ENCODE measurements around the gene GAS7. TPM values are rescaled to one million over a fixed set of nuclear protein-coding genes. Genes with fewer than 3 reads are reported as not detected.
A peak's percentile ranks its signal among the peaks of the same experiment; 100 is the strongest.

The GAS7 gene
- total RNA-seq, 2 experiments from 2014 or later = 0.27 to 0.44 TPM

- Mint-ChIP-seq H3K4me1 (no peaks in the 10 kb centered on the region), H3K4me3 (no peak overlapping the region), H3K9me3 (no peaks in the 10 kb centered on the region), H3K36me3 (ENCODE audit: low read depth) (no peaks in the 10 kb centered on the region), H3K27me3 (no peaks in the 10 kb centered on the region), H3K27ac (no peak overlapping the region)
- no peak for DNase-seq
- ChIA-PET POLR2A (no interaction called here), CTCF (no interaction called here)
Measured at GRCh38 chr17:9916108-9916507, 282.3 kb downstream of the GAS7 start.

DNA sequence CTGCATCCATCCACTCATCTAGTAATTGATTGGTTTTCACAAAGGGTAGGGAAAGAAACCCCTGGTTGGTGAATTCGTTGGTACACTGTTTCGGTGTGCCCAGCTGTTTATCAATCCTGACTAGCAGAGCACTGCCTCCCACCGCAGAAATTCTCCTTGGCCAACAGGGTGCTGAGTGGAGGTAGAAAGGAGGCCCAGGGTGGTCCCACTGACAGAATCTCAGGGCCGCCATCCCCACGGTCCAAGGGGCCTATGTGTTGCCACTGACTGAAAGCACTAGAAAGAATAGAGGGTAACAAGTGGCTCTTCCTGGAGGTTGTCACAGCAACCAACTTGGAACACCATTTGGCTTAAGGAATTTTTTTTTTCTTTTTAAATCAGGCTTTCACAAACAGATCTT lies 284.9 kb downstream of the GAS7 start:
- no peak for DNase-seq
- Mint-ChIP-seq H3K27me3 (no peaks in the 10 kb centered on the region), H3K27ac (no peak overlapping the region), H3K9me3 (no peaks in the 10 kb centered on the region), H3K4me1 (no peaks in the 10 kb centered on the region), H3K4me3 (no peak overlapping the region), H3K36me3 (ENCODE audit: low read depth) (no peaks in the 10 kb centered on the region)
- POLR2A ChIA-PET = no interaction called here
- CTCF ChIA-PET = interaction anchor here (0.6 kb wide), 1 partner anchor 53 kb away, joined by 3 read pairs; no protein-coding TSS in a partner anchor

DNA sequence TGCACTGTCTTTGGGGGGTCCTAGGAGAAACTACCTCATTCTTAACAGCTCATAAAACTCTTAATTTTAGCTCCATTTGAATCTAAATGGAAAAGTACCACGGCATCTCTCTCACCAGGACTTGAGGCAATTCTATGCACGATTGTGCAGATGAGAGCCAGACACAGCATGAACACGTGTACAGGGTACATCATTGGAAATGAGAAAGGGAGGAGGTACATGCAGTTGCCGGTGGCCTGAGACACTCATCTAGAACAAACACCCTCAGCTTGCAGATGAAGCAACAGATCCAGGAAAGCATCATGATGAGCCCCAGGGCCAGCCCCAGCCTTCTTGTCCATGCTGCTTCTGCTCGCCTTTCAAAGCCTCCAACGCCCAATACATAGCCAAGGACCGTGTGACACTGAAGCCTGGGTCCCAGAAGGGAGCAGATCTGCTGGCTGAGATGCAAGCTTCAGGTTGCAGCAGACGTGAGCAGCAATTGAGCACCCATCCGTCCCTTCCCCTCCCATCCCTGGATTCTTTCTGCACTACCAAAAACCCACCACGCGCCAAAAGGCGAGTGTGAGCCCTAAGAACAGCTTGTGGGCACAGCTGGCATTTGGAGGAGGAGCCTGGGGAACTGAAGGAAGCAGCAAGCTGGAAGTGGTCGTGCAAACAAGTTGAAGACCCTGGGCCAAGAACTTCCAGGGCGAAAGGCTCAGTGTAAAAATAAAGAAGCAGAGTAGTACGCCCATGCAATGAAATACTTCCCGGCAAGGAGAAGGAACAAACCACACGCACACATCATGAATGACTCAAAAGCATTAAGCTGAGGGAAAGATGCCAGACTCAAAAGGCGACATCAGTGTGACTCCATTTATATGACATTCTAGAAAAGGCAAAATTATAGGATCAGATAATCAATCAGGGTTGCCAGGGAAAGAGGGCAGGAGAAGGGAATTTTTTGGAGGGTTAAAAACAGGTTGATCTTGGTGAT lies 286.0 kb downstream of the GAS7 start:
- H3K9me3 Mint-ChIP-seq = no peaks in the 10 kb centered on the region
- DNase-seq = no peak
- no peak overlapping the region for H3K4me3 Mint-ChIP-seq
- ChIA-PET POLR2A (no interaction called here), CTCF (interaction anchor here (0.6 kb wide), 1 partner anchor 272 kb away, joined by 3 read pairs; no protein-coding TSS in a partner anchor)
- no peaks in the 10 kb centered on the region for H3K27me3 Mint-ChIP-seq
- no peaks in the 10 kb centered on the region for H3K36me3 Mint-ChIP-seq (ENCODE audit: low read depth)
- no peak overlapping the region for H3K27ac Mint-ChIP-seq
- H3K4me1 Mint-ChIP-seq = no peaks in the 10 kb centered on the region

- Mint-ChIP-seq H3K4me3 (no peak overlapping the region), H3K27me3 (no peaks in the 10 kb centered on the region), H3K4me1 (no peaks in the 10 kb centered on the region), H3K9me3 (no peaks in the 10 kb centered on the region), H3K27ac (no peak overlapping the region), H3K36me3 (ENCODE audit: low read depth) (no peaks in the 10 kb centered on the region)
- ChIA-PET CTCF (no interaction called here), POLR2A (no interaction called here)
- DNase-seq = no peak
Measured at GRCh38 chr17:9911089-9911488, 287.3 kb downstream of the GAS7 start.

GRCh38 chr17:9908649-9909042 lies 289.8 kb downstream of the GAS7 start:
- Mint-ChIP-seq H3K4me3 (no peak overlapping the region), H3K27ac (no peak overlapping the region), H3K27me3 (no peaks in the 10 kb centered on the region), H3K4me1 (no peaks in the 10 kb centered on the region), H3K9me3 (no peaks in the 10 kb centered on the region), H3K36me3 (ENCODE audit: low read depth) (no peaks in the 10 kb centered on the region)
- no peak for DNase-seq
- ChIA-PET POLR2A (no interaction called here), CTCF (no interaction called here)

DNA sequence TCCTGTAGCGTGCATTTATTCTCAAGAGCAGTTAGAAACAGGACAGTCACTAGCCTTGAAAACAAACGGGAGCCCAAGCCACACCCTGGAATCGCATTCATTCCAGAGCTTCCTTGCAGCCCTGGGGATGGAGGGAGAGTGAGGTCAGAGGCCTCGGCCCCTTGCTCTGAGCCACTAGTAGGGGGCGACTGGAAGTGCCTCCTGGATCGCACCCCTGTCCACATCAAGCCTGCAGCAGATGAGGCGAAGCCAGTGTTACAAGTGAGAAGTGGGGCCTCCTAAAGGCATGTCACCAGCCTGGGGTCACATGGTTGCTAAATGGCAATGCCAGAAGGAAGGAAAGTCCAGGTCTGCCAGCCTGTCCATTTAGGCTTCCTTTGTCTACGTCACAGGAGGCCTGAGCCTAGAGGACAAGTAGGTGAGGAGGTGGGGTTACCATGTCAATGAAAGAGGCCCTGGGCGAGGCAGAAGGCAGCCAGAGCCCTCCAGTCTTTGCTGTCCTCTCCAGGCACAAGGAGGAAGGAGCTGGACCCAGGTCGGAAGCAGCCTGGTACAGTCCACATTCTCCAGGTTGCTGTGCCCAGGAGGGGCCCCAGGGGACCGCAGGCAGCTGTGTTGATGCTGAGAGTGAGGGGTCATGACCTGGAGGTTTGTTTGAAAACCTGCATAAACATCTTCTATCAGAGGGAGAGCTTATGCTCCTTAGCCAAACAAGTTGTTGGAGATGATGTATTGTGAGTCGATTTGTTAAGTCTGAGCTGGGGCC lies 290.3 kb downstream of the GAS7 start:
- no peak for DNase-seq
- CTCF ChIA-PET = no interaction called here
- H3K4me3 Mint-ChIP-seq = no peak overlapping the region
- no peaks in the 10 kb centered on the region for H3K36me3 Mint-ChIP-seq (ENCODE audit: low read depth)
- H3K4me1 Mint-ChIP-seq = no peaks in the 10 kb centered on the region
- POLR2A ChIA-PET = no interaction called here
- H3K27me3 Mint-ChIP-seq = no peaks in the 10 kb centered on the region
- no peak overlapping the region for H3K27ac Mint-ChIP-seq
- no peaks in the 10 kb centered on the region for H3K9me3 Mint-ChIP-seq

- ChIA-PET CTCF (no interaction called here), POLR2A (no interaction called here)
- no peak for DNase-seq
- no peaks in the 10 kb centered on the region for H3K36me3 Mint-ChIP-seq (ENCODE audit: low read depth)
- no peak overlapping the region for H3K4me3 Mint-ChIP-seq
- no peaks in the 10 kb centered on the region for H3K9me3 Mint-ChIP-seq
- no peak overlapping the region for H3K27ac Mint-ChIP-seq
- H3K27me3 Mint-ChIP-seq = no peaks in the 10 kb centered on the region
- H3K4me1 Mint-ChIP-seq = no peaks in the 10 kb centered on the region
Measured at GRCh38 chr17:9907131-9907530, 291.3 kb downstream of the GAS7 start.

DNA sequence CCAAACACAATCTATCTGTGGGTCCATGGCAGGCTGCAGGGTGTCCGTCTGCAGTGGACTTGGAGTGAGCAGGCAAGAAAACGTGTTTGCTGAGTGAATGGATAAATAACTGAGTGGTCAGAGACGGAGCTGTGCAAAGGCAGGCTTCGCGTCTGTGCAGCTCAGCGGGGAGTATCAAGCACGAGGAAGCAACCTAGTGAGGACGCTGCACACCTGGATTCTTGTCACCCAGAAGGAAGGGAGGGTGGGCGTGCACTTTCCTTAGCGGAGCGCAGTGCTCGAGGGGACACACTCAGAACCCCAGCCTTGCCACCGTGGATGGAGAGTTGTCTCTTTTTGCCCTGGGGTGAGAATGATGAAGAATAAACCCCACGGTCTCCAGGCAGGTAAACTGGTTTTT lies 291.8 kb downstream of the GAS7 start:
- ChIA-PET POLR2A (no interaction called here), CTCF (no interaction called here)
- no peaks in the 10 kb centered on the region for H3K4me1 Mint-ChIP-seq
- H3K36me3 Mint-ChIP-seq (ENCODE audit: low read depth) = no peaks in the 10 kb centered on the region
- H3K27ac Mint-ChIP-seq = no peak overlapping the region
- DNase-seq = no peak
- no peaks in the 10 kb centered on the region for H3K27me3 Mint-ChIP-seq
- no peak overlapping the region for H3K4me3 Mint-ChIP-seq
- no peaks in the 10 kb centered on the region for H3K9me3 Mint-ChIP-seq

DNA sequence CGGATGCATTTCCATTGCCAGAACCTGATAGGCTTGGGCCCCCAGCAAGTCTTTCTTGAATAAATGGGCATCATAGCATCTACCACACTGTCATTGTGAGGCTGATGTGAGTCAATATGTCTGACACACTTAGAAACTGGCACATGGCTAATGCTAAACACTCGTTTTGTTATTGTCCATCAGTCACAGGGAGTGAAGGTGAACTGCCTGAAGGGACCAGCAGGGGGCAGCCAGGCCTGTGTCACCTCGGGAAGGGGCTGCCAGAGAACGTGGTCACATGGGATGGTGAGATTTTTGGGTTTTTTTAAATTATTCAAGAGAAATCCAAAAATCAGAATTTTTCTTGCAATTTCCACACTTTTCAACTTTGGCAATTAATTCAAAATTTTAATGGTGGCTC lies 292.5 kb downstream of the GAS7 start:
- H3K9me3 Mint-ChIP-seq = no peaks in the 10 kb centered on the region
- H3K27me3 Mint-ChIP-seq = peaks cover 4% of the 10 kb centered on the region
- H3K36me3 Mint-ChIP-seq (ENCODE audit: low read depth) = no peaks in the 10 kb centered on the region
- H3K27ac Mint-ChIP-seq = no peak overlapping the region
- CTCF ChIA-PET = no interaction called here
- DNase-seq = peak; percentile 10
- H3K4me1 Mint-ChIP-seq = no peaks in the 10 kb centered on the region
- POLR2A ChIA-PET = no interaction called here
- no peak overlapping the region for H3K4me3 Mint-ChIP-seq

DNA sequence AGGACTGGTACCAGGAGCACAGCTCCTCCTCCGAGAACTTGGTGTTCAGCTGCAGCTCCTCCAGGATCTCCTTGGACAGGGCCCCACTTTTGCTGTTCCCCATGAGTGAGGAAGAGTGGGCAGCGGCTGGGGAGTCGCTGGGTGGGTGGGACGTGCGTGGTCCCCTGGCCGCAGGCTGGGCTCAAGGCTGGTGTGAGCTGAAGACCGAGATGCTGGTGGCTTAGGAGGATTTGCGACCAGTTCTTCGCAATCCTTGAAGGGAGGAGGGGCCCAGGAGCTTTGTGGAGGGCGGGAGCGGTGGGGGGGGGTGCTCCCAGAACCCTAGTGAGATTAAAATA lies 293.4 kb downstream of the GAS7 start, which contains the start of gene RCVRN:
RCVRN (minus strand) TSS at position 194 of the 338 bp plus-strand sequence; CDS start at position 103, 91 bp downstream.
- DNase-seq = no peak
- Mint-ChIP-seq H3K4me3 (no peak within 1 kb of the TSS), H3K4me1 (no peaks in the 10 kb centered on the region), H3K9me3 (no peaks in the 10 kb centered on the region), H3K36me3 (ENCODE audit: low read depth) (no peaks in the 10 kb centered on the region), H3K27me3 (peaks cover 11% of the 10 kb centered on the region), H3K27ac (no peak within 1 kb of the TSS)
- ChIA-PET CTCF (interaction anchor here (0.6 kb wide), 1 partner anchor 64 kb away, joined by 3 read pairs; no protein-coding TSS in a partner anchor), POLR2A (no interaction called here)

- no peak for DNase-seq
- ChIA-PET POLR2A (no interaction called here), CTCF (interaction anchor here (0.6 kb wide), 1 partner anchor 64 kb away, joined by 3 read pairs; no protein-coding TSS in a partner anchor)
- Mint-ChIP-seq H3K4me3 (no peak overlapping the region), H3K9me3 (no peaks in the 10 kb centered on the region), H3K36me3 (ENCODE audit: low read depth) (no peaks in the 10 kb centered on the region), H3K27me3 (peaks cover 12% of the 10 kb centered on the region), H3K4me1 (no peaks in the 10 kb centered on the region), H3K27ac (no peak overlapping the region)
Measured at GRCh38 chr17:9904277-9905077, 293.9 kb downstream of the GAS7 start.

- H3K36me3 Mint-ChIP-seq (ENCODE audit: low read depth) = no peaks in the 10 kb centered on the region
- no peaks in the 10 kb centered on the region for H3K9me3 Mint-ChIP-seq
- H3K4me1 Mint-ChIP-seq = no peaks in the 10 kb centered on the region
- ChIA-PET POLR2A (no interaction called here), CTCF (interaction anchor here (0.9 kb wide), 1 partner anchor 17 kb away, joined by 3 read pairs; no protein-coding TSS in a partner anchor)
- H3K27ac Mint-ChIP-seq = no peak overlapping the region
- no peak for DNase-seq
- no peak overlapping the region for H3K4me3 Mint-ChIP-seq
- H3K27me3 Mint-ChIP-seq = peaks cover 12% of the 10 kb centered on the region
Measured at GRCh38 chr17:9902120-9902519, 296.3 kb downstream of the GAS7 start.

- ChIA-PET POLR2A (no interaction called here), CTCF (no interaction called here)
- Mint-ChIP-seq H3K27ac (no peak overlapping the region), H3K4me1 (no peaks in the 10 kb centered on the region), H3K4me3 (no peak overlapping the region), H3K36me3 (ENCODE audit: low read depth) (no peaks in the 10 kb centered on the region), H3K9me3 (no peaks in the 10 kb centered on the region), H3K27me3 (peaks cover 12% of the 10 kb centered on the region)
- no peak for DNase-seq
Measured at GRCh38 chr17:9900784-9901183, 297.6 kb downstream of the GAS7 start.
